ENCODE measurements around the gene CD46.

The CD46 gene

GRCh38 chr1:207812778-207813511, 61.1 kb downstream of the CD46 start:
- Histone ChIP-seq H3K27ac (ENCODE audit: insufficient read depth, low read length, poor library complexity, severe bottlenecking) (no peak overlapping the region), H3K9me3 (ENCODE audit: control insufficient read depth, low read length) (no peaks in the 10 kb centered on the region), H3K4me1 (ENCODE audit: control insufficient read depth, insufficient read depth, low read length, poor library complexity, severe bottlenecking) (peaks cover 16% of the 10 kb centered on the region), H3K36me3 (ENCODE audit: control insufficient read depth, insufficient read depth, low read length) (peaks cover 83% of the 10 kb centered on the region), H3K4me3 (ENCODE audit: insufficient read depth, low read depth, low read length, poor library complexity, severe bottlenecking) (no peak overlapping the region), H3K27me3 (replicated peaks; ENCODE audit: control insufficient read depth, insufficient read depth, low read length, poor library complexity, severe bottlenecking) (no peaks in the 10 kb centered on the region)
- no peak for DNase-seq

GRCh38 chr1:207813512-207813881, 61.6 kb downstream of the CD46 start:
- no peak for DNase-seq
- peaks cover 81% of the 10 kb centered on the region for H3K36me3 ChIP-seq (ENCODE audit: control insufficient read depth, insufficient read depth, low read length)
- no peaks in the 10 kb centered on the region for H3K9me3 ChIP-seq (ENCODE audit: control insufficient read depth, low read length)
- H3K4me3 ChIP-seq (ENCODE audit: insufficient read depth, low read depth, low read length, poor library complexity, severe bottlenecking) = no peak overlapping the region
- peaks cover 10% of the 10 kb centered on the region for H3K4me1 ChIP-seq (ENCODE audit: control insufficient read depth, insufficient read depth, low read length, poor library complexity, severe bottlenecking)
- H3K27ac ChIP-seq (ENCODE audit: insufficient read depth, low read length, poor library complexity, severe bottlenecking) = no peak overlapping the region
- no peaks in the 10 kb centered on the region for H3K27me3 ChIP-seq (replicated peaks; ENCODE audit: control insufficient read depth, insufficient read depth, low read length, poor library complexity, severe bottlenecking)

- no peak for DNase-seq
- no peaks in the 10 kb centered on the region for H3K9me3 ChIP-seq (ENCODE audit: control insufficient read depth, low read length)
- H3K4me1 ChIP-seq (ENCODE audit: control insufficient read depth, insufficient read depth, low read length, poor library complexity, severe bottlenecking) = peaks cover 10% of the 10 kb centered on the region
- H3K36me3 ChIP-seq (ENCODE audit: control insufficient read depth, insufficient read depth, low read length) = peaks cover 82% of the 10 kb centered on the region
- no peak overlapping the region for H3K4me3 ChIP-seq (ENCODE audit: insufficient read depth, low read depth, low read length, poor library complexity, severe bottlenecking)
- H3K27ac ChIP-seq (ENCODE audit: insufficient read depth, low read length, poor library complexity, severe bottlenecking) = peak overlapping the region; percentile 10
- H3K27me3 ChIP-seq (replicated peaks; ENCODE audit: control insufficient read depth, insufficient read depth, low read length, poor library complexity, severe bottlenecking) = no peaks in the 10 kb centered on the region
Measured at GRCh38 chr1:207813946-207814345, 62.1 kb downstream of the CD46 start.

GRCh38 chr1:207814469-207814868, 62.6 kb downstream of the CD46 start:
- peak overlapping the region; percentile 10 for H3K27ac ChIP-seq (ENCODE audit: insufficient read depth, low read length, poor library complexity, severe bottlenecking)
- H3K9me3 ChIP-seq (ENCODE audit: control insufficient read depth, low read length) = no peaks in the 10 kb centered on the region
- DNase-seq = no peak
- H3K4me3 ChIP-seq (ENCODE audit: insufficient read depth, low read depth, low read length, poor library complexity, severe bottlenecking) = no peak overlapping the region
- peaks cover 10% of the 10 kb centered on the region for H3K4me1 ChIP-seq (ENCODE audit: control insufficient read depth, insufficient read depth, low read length, poor library complexity, severe bottlenecking)
- H3K27me3 ChIP-seq (replicated peaks; ENCODE audit: control insufficient read depth, insufficient read depth, low read length, poor library complexity, severe bottlenecking) = no peaks in the 10 kb centered on the region
- H3K36me3 ChIP-seq (ENCODE audit: control insufficient read depth, insufficient read depth, low read length) = peaks cover 79% of the 10 kb centered on the region

GRCh38 chr1:207815466-207815865, 63.6 kb downstream of the CD46 start:
- Histone ChIP-seq H3K9me3 (ENCODE audit: control insufficient read depth, low read length) (no peaks in the 10 kb centered on the region), H3K27ac (ENCODE audit: insufficient read depth, low read length, poor library complexity, severe bottlenecking) (no peak overlapping the region), H3K4me3 (ENCODE audit: insufficient read depth, low read depth, low read length, poor library complexity, severe bottlenecking) (no peak overlapping the region), H3K4me1 (ENCODE audit: control insufficient read depth, insufficient read depth, low read length, poor library complexity, severe bottlenecking) (peaks cover 13% of the 10 kb centered on the region), H3K27me3 (replicated peaks; ENCODE audit: control insufficient read depth, insufficient read depth, low read length, poor library complexity, severe bottlenecking) (no peaks in the 10 kb centered on the region), H3K36me3 (ENCODE audit: control insufficient read depth, insufficient read depth, low read length) (peaks cover 74% of the 10 kb centered on the region)
- DNase-seq = no peak

GRCh38 chr1:207815913-207816291, 64.0 kb downstream of the CD46 start:
- no peaks in the 10 kb centered on the region for H3K27me3 ChIP-seq (replicated peaks; ENCODE audit: control insufficient read depth, insufficient read depth, low read length, poor library complexity, severe bottlenecking)
- H3K4me1 ChIP-seq (ENCODE audit: control insufficient read depth, insufficient read depth, low read length, poor library complexity, severe bottlenecking) = peaks cover 17% of the 10 kb centered on the region
- DNase-seq = peak in 1 of 3 donors; percentile 23
- peaks cover 74% of the 10 kb centered on the region for H3K36me3 ChIP-seq (ENCODE audit: control insufficient read depth, insufficient read depth, low read length)
- H3K9me3 ChIP-seq (ENCODE audit: control insufficient read depth, low read length) = no peaks in the 10 kb centered on the region
- H3K27ac ChIP-seq (ENCODE audit: insufficient read depth, low read length, poor library complexity, severe bottlenecking) = peak overlapping the region; percentile 18
- H3K4me3 ChIP-seq (ENCODE audit: insufficient read depth, low read depth, low read length, poor library complexity, severe bottlenecking) = no peak overlapping the region

- Histone ChIP-seq H3K4me1 (ENCODE audit: control insufficient read depth, insufficient read depth, low read length, poor library complexity, severe bottlenecking) (peaks cover 27% of the 10 kb centered on the region), H3K36me3 (ENCODE audit: control insufficient read depth, insufficient read depth, low read length) (peaks cover 69% of the 10 kb centered on the region)
Measured at GRCh38 chr1:207817166-207817565, 65.3 kb downstream of the CD46 start.

GRCh38 chr1:207817778-207818751, 66.2 kb downstream of the CD46 start:
- no peak overlapping the region for H3K27ac ChIP-seq (ENCODE audit: insufficient read depth, low read length, poor library complexity, severe bottlenecking)
- H3K9me3 ChIP-seq (ENCODE audit: control insufficient read depth, low read length) = no peaks in the 10 kb centered on the region
- peaks cover 60% of the 10 kb centered on the region for H3K36me3 ChIP-seq (ENCODE audit: control insufficient read depth, insufficient read depth, low read length)
- DNase-seq = no peak
- no peaks in the 10 kb centered on the region for H3K27me3 ChIP-seq (replicated peaks; ENCODE audit: control insufficient read depth, insufficient read depth, low read length, poor library complexity, severe bottlenecking)
- H3K4me3 ChIP-seq (ENCODE audit: insufficient read depth, low read depth, low read length, poor library complexity, severe bottlenecking) = no peak overlapping the region
- H3K4me1 ChIP-seq (ENCODE audit: control insufficient read depth, insufficient read depth, low read length, poor library complexity, severe bottlenecking) = peaks cover 35% of the 10 kb centered on the region

More at GRCh38 chr1:207817166-207817565, 65.3 kb downstream of the CD46 start:
- no peak for DNase-seq
- H3K27me3 ChIP-seq (replicated peaks; ENCODE audit: control insufficient read depth, insufficient read depth, low read length, poor library complexity, severe bottlenecking) = no peaks in the 10 kb centered on the region
- H3K4me3 ChIP-seq (ENCODE audit: insufficient read depth, low read depth, low read length, poor library complexity, severe bottlenecking) = no peak overlapping the region
- H3K9me3 ChIP-seq (ENCODE audit: control insufficient read depth, low read length) = no peaks in the 10 kb centered on the region
- no peak overlapping the region for H3K27ac ChIP-seq (ENCODE audit: insufficient read depth, low read length, poor library complexity, severe bottlenecking)

- Histone ChIP-seq H3K27ac (ENCODE audit: insufficient read depth, low read length, poor library complexity, severe bottlenecking) (peak overlapping the region; percentile 17), H3K4me3 (ENCODE audit: insufficient read depth, low read depth, low read length, poor library complexity, severe bottlenecking) (no peak overlapping the region), H3K36me3 (ENCODE audit: control insufficient read depth, insufficient read depth, low read length) (peaks cover 52% of the 10 kb centered on the region), H3K4me1 (ENCODE audit: control insufficient read depth, insufficient read depth, low read length, poor library complexity, severe bottlenecking) (peaks cover 40% of the 10 kb centered on the region), H3K9me3 (ENCODE audit: control insufficient read depth, low read length) (no peaks in the 10 kb centered on the region), H3K27me3 (replicated peaks; ENCODE audit: control insufficient read depth, insufficient read depth, low read length, poor library complexity, severe bottlenecking) (no peaks in the 10 kb centered on the region)
- DNase-seq = no peak
Measured at GRCh38 chr1:207818971-207819451, 67.2 kb downstream of the CD46 start.
